ENCODE results near the gene LPP. TPM values are rescaled to one million over a fixed set of nuclear protein-coding genes. Genes with fewer than 3 reads are reported as not detected.

The LPP gene
- total RNA-seq, 1 experiment from 2014 or later, result 120 TPM

- no peaks in the 10 kb centered on the region for H3K27me3 Mint-ChIP-seq (ENCODE audit: insufficient read depth, unreplicated experiment)
- Histone ChIP-seq H3K27me3 (replicated peaks; ENCODE audit: control insufficient read depth, insufficient read depth, low read length) (no peaks in the 10 kb centered on the region), H3K36me3 (ENCODE audit: control insufficient read depth, insufficient read depth, low read length) (peaks cover 2% of the 10 kb centered on the region; the same call in 1 of the 2 replicates), H3K4me1 (peaks cover 8% of the 10 kb centered on the region; the same call in 1 of the 2 replicates), H3K9me3 (no peaks in the 10 kb centered on the region), H3K4me3 (ENCODE audit: low read depth, low read length) (no peak overlapping the region)
- peaks cover 18% of the 10 kb centered on the region for H3K4me1 Mint-ChIP-seq (ENCODE audit: low read depth, unreplicated experiment)
- no peak overlapping the region for H3K27ac Mint-ChIP-seq (ENCODE audit: unreplicated experiment)
- TF ChIP-seq CTCF (IDR thresholded peaks at IDR 0.05; ENCODE audit: insufficient read depth in 1 of 2, low read depth in 1 of 2, low read length in 1 of 2, severe bottlenecking in 1 of 2, unreplicated experiment in 1 of 2), result no peak
- intact Hi-C loops (cut with micrococcal nuclease; ENCODE audit: unreplicated experiment), result no loop called here
- ChIA-PET POLR2A (no interaction called here), CTCF (no interaction called here)
- no peak overlapping the region for H3K4me3 Mint-ChIP-seq (ENCODE audit: unreplicated experiment)
- peaks cover 18% of the 10 kb centered on the region for H3K36me3 Mint-ChIP-seq (ENCODE audit: insufficient read depth, unreplicated experiment)
- no peaks in the 10 kb centered on the region for H3K9me3 Mint-ChIP-seq (ENCODE audit: unreplicated experiment)
- DNase-seq, result no peak
- BruUV-seq (replicated peaks), result no TSS peak
Observed at GRCh38 chr3:188827103-188827502, 673.1 kb downstream of the LPP start.

GRCh38 chr3:188827576-188827975 lies 673.6 kb downstream of the LPP start:
- Mint-ChIP-seq H3K4me3 (ENCODE audit: unreplicated experiment) (no peak overlapping the region), H3K36me3 (ENCODE audit: insufficient read depth, unreplicated experiment) (peaks cover 18% of the 10 kb centered on the region), H3K27me3 (ENCODE audit: insufficient read depth, unreplicated experiment) (no peaks in the 10 kb centered on the region), H3K9me3 (ENCODE audit: unreplicated experiment) (no peaks in the 10 kb centered on the region), H3K27ac (ENCODE audit: unreplicated experiment) (no peak overlapping the region), H3K4me1 (ENCODE audit: low read depth, unreplicated experiment) (peaks cover 18% of the 10 kb centered on the region)
- POLR2A ChIA-PET, result no interaction called here
- TF ChIP-seq CTCF (IDR thresholded peaks at IDR 0.05; ENCODE audit: insufficient read depth in 1 of 2, low read depth in 1 of 2, low read length in 1 of 2, severe bottlenecking in 1 of 2, unreplicated experiment in 1 of 2), result no peak
- Histone ChIP-seq H3K27me3 (replicated peaks; ENCODE audit: control insufficient read depth, insufficient read depth, low read length) (no peaks in the 10 kb centered on the region), H3K4me1 (peaks cover 8% of the 10 kb centered on the region; the same call in 1 of the 2 replicates), H3K9me3 (no peaks in the 10 kb centered on the region), H3K36me3 (ENCODE audit: control insufficient read depth, insufficient read depth, low read length) (peaks cover 2% of the 10 kb centered on the region; the same call in 1 of the 2 replicates), H3K4me3 (ENCODE audit: low read depth, low read length) (no peak overlapping the region)
- no TSS peak for BruUV-seq (replicated peaks)
- CTCF ChIA-PET, result no interaction called here
- peak in 1 of 2 experiments; percentile 42 for DNase-seq
- intact Hi-C loops (cut with micrococcal nuclease; ENCODE audit: unreplicated experiment), result no loop called here

GRCh38 chr3:188829130-188829529 lies 675.2 kb downstream of the LPP start:
- no peaks in the 10 kb centered on the region for H3K27me3 ChIP-seq (replicated peaks; ENCODE audit: control insufficient read depth, insufficient read depth, low read length)
- no peak overlapping the region for H3K27ac Mint-ChIP-seq (ENCODE audit: unreplicated experiment)
- H3K36me3 ChIP-seq (ENCODE audit: control insufficient read depth, insufficient read depth, low read length), result peaks cover 2% of the 10 kb centered on the region; the same call in 1 of the 2 replicates
- no peaks in the 10 kb centered on the region for H3K27me3 Mint-ChIP-seq (ENCODE audit: insufficient read depth, unreplicated experiment)
- intact Hi-C loops (cut with micrococcal nuclease; ENCODE audit: unreplicated experiment), result no loop called here
- H3K9me3 Mint-ChIP-seq (ENCODE audit: unreplicated experiment), result no peaks in the 10 kb centered on the region
- no peak overlapping the region for H3K4me3 Mint-ChIP-seq (ENCODE audit: unreplicated experiment)
- POLR2A ChIA-PET, result interaction anchor here (0.7 kb wide), 1 partner anchor 10 kb away, joined by 3 read pairs; no protein-coding TSS in a partner anchor
- no TSS peak for BruUV-seq (replicated peaks)
- H3K9me3 ChIP-seq, result no peaks in the 10 kb centered on the region
- CTCF ChIA-PET, result no interaction called here
- peaks cover 18% of the 10 kb centered on the region for H3K4me1 Mint-ChIP-seq (ENCODE audit: low read depth, unreplicated experiment)
- no peak for TF ChIP-seq CTCF (IDR thresholded peaks at IDR 0.05; ENCODE audit: insufficient read depth in 1 of 2, low read depth in 1 of 2, low read length in 1 of 2, severe bottlenecking in 1 of 2, unreplicated experiment in 1 of 2)
- DNase-seq, result no peak
- peaks cover 8% of the 10 kb centered on the region; the same call in 1 of the 2 replicates for H3K4me1 ChIP-seq
- no peak overlapping the region for H3K4me3 ChIP-seq (ENCODE audit: low read depth, low read length)
- H3K36me3 Mint-ChIP-seq (ENCODE audit: insufficient read depth, unreplicated experiment), result peaks cover 18% of the 10 kb centered on the region

Measured in Caco-2 (cell line).